H9 (cell line): ENCODE measurements around the gene LAMA5. TPM values are rescaled to one million over a fixed set of nuclear protein-coding genes. Genes with fewer than 3 reads are reported as not detected.

Source experiments
- DNase-seq: peaks from one replicate; pipeline ENCODE4 v3.0.0-alpha.2; 2017
- H2AFZ ChIP-seq: one replicate; pipeline ENCODE4 v1.6.1; 2013; ENCODE audit warnings: mild to moderate bottlenecking, low read length, control low read depth, moderate library complexity
- H2AK5ac ChIP-seq: 2 replicates; pipeline ENCODE4 v1.6.1; 2013; ENCODE audit warnings: low read length, control low read depth, mixed read lengths; ENCODE audit not compliant: insufficient read length
- H2BK120ac ChIP-seq: one replicate; pipeline ENCODE4 v1.6.1; 2013; ENCODE audit warnings: low read depth, mild to moderate bottlenecking, low read length, control low read depth, inconsistent platforms; ENCODE audit not compliant: poor library complexity, severe bottlenecking
- H2BK12ac ChIP-seq: 2 replicates; pipeline ENCODE4 v1.6.1; 2013; ENCODE audit warnings: low read length, control low read depth, mixed read lengths, low read depth; ENCODE audit not compliant: insufficient read length
- H2BK15ac ChIP-seq: 2 replicates; pipeline ENCODE4 v1.6.1; 2013; ENCODE audit warnings: low read depth, low read length, control low read depth
- H2BK20ac ChIP-seq: one replicate; pipeline ENCODE4 v1.6.1; 2013; ENCODE audit warnings: low read depth, mild to moderate bottlenecking, low read length, control low read depth, inconsistent platforms; ENCODE audit not compliant: poor library complexity, severe bottlenecking
- H2BK5ac ChIP-seq: 2 replicates; pipeline ENCODE4 v1.6.1; 2013; ENCODE audit warnings: low read length, control low read depth, mixed read lengths; ENCODE audit not compliant: insufficient read length
- H3K14ac ChIP-seq: 2 replicates; pipeline ENCODE4 v1.6.1; 2013; ENCODE audit warnings: low read length, control low read depth; ENCODE audit not compliant: insufficient read depth
- H3K18ac ChIP-seq: 2 replicates; pipeline ENCODE4 v1.6.1; 2013; ENCODE audit warnings: low read depth, mild to moderate bottlenecking, mixed read lengths, low read length, control low read depth; ENCODE audit not compliant: insufficient read length
- H3K23ac ChIP-seq: 2 replicates; pipeline ENCODE4 v1.6.1; 2013; ENCODE audit warnings: low read length, control low read depth, mixed read lengths, low read depth; ENCODE audit not compliant: insufficient read length
- H3K23me2 ChIP-seq: 2 replicates; pipeline ENCODE4 v1.6.1; 2013; ENCODE audit warnings: low read depth, mild to moderate bottlenecking, mixed read lengths, low read length, control low read depth; ENCODE audit not compliant: insufficient read length, poor library complexity, severe bottlenecking
- H3K27ac ChIP-seq: 2 replicates; pipeline ENCODE4 v1.5.1; 2013; ENCODE audit warnings: low read length, control low read depth, mixed read lengths, low read depth; ENCODE audit not compliant: insufficient read length
- H3K27me3 ChIP-seq: 2 replicates; pipeline ENCODE4 v1.6.1; 2013; ENCODE audit warnings: low read length, control low read depth, inconsistent platforms; ENCODE audit not compliant: insufficient read depth
- H3K4ac ChIP-seq: 2 replicates; pipeline ENCODE4 v1.6.1; 2013; ENCODE audit warnings: low read depth, mild to moderate bottlenecking, control low read depth, inconsistent platforms, low read length, moderate library complexity
- H3K4me1 ChIP-seq: 2 replicates; pipeline ENCODE4 v1.6.1; 2013; ENCODE audit warnings: low read length, control low read depth, inconsistent platforms; ENCODE audit not compliant: insufficient read depth
- H3K4me2 ChIP-seq: 2 replicates; pipeline ENCODE4 v1.6.1; 2013; ENCODE audit warnings: low read length, control low read depth, mixed read lengths; ENCODE audit not compliant: insufficient read length, insufficient read depth
- H3K56ac ChIP-seq: 2 replicates; pipeline ENCODE4 v1.6.1; 2013; ENCODE audit warnings: low read depth, mild to moderate bottlenecking, mixed read lengths, low read length, control low read depth; ENCODE audit not compliant: insufficient read length
- H3K79me1 ChIP-seq: 2 replicates; pipeline ENCODE4 v1.6.1; 2013; ENCODE audit warnings: low read depth, mild to moderate bottlenecking, moderate library complexity, low read length, control low read depth, inconsistent platforms; ENCODE audit not compliant: insufficient read depth, poor library complexity, severe bottlenecking
- H3K79me2 ChIP-seq: 2 replicates; pipeline ENCODE4 v1.6.1; 2013; ENCODE audit warnings: low read length, control low read depth, inconsistent platforms; ENCODE audit not compliant: insufficient read depth
- H3K9ac ChIP-seq: 2 replicates; pipeline ENCODE4 v1.6.1; 2013; ENCODE audit warnings: low read length, control low read depth, mixed read lengths; ENCODE audit not compliant: insufficient read length; ENCODE audit errors: extremely low read depth
- H3K9me3 ChIP-seq: one replicate; pipeline ENCODE4 v1.6.1; 2013; ENCODE audit warnings: low read depth, low read length, inconsistent platforms; ENCODE audit not compliant: control insufficient read depth
- H3T11ph ChIP-seq: one replicate; pipeline ENCODE4 v1.6.1; 2013; ENCODE audit warnings: mild to moderate bottlenecking, low read length, control low read depth, inconsistent platforms
- H4K20me1 ChIP-seq: one replicate; pipeline ENCODE4 v1.6.1; 2013; ENCODE audit not compliant: control insufficient read depth, insufficient read length, insufficient read depth
- H4K5ac ChIP-seq: 2 replicates; pipeline ENCODE4 v1.6.1; 2013; ENCODE audit warnings: low read depth, mild to moderate bottlenecking, mixed read lengths, low read length, control low read depth; ENCODE audit not compliant: insufficient read length
- H4K8ac ChIP-seq: replicated peaks from 2 replicates; pipeline ENCODE4 v1.6.1; 2013; ENCODE audit warnings: low read length, control low read depth, mixed read lengths, low read depth; ENCODE audit not compliant: insufficient read length
- H4K91ac ChIP-seq: 2 replicates; pipeline ENCODE4 v1.6.1; 2013; ENCODE audit warnings: low read depth, mild to moderate bottlenecking, moderate library complexity, mixed read lengths, low read length, control low read depth; ENCODE audit not compliant: insufficient read length
- H3K27ac Mint-ChIP-seq, 3 experiments: 2 replicates in 2 of 3; 3 replicates in 1 of 3; pipeline ENCODE4 v1.8.0; 2020 to 2021; ENCODE audit warnings: mixed read lengths in 3 of 3, mild to moderate bottlenecking in 1 of 3, moderate library complexity in 1 of 3
- H3K27me3 Mint-ChIP-seq: 2 replicates; pipeline ENCODE4 v1.8.0; 2021; ENCODE audit warnings: low read depth, mild to moderate bottlenecking, moderate library complexity, mixed read lengths
- H3K36me3 Mint-ChIP-seq, 3 experiments: 2 replicates in 2 of 3; 3 replicates in 1 of 3; pipeline ENCODE4 v1.8.0; 2020 to 2021; ENCODE audit warnings: low read depth in 3 of 3, mixed read lengths in 3 of 3; ENCODE audit not compliant: insufficient read depth in 1 of 3
- H3K4me1 Mint-ChIP-seq, 2 experiments: 2 replicates each; pipeline ENCODE4 v1.8.0; 2020; ENCODE audit warnings: mixed read lengths in 2 of 2
- H3K4me3 Mint-ChIP-seq, 2 experiments: 2 replicates in 1 of 2; 3 replicates in 1 of 2; pipeline ENCODE4 v1.8.0; 2020 to 2021; ENCODE audit warnings: mild to moderate bottlenecking in 2 of 2, mixed read lengths in 2 of 2, moderate library complexity in 1 of 2
- H3K9me3 Mint-ChIP-seq, 2 experiments: 2 replicates in 1 of 2; 3 replicates in 1 of 2; pipeline ENCODE4 v1.8.0; 2020; ENCODE audit warnings: mild to moderate bottlenecking in 2 of 2, mixed read lengths in 2 of 2, moderate library complexity in 1 of 2
- CTCF ChIP-seq: fragments of 200-600 bp; sonication (generic); conservative IDR thresholded peaks from 3 replicates; pipeline ENCODE4 v1.8.0; 2021; ENCODE audit warnings: antibody characterized with exemption, mild to moderate bottlenecking
- WGBS: extraction: QIAGEN DNeasy Blood & Tissue Kit; methylation state at CpG from one replicate; pipeline ENCODE4 v1.1.7; 2013; ENCODE audit warnings: missing lambda C conversion rate, low lambda C conversion rate, mixed read lengths; ENCODE audit not compliant: insufficient read length; ENCODE audit errors: extremely low coverage; 5-methylcytosine and 5-hydroxymethylcytosine counted together
- total RNA-seq: library from RNA; stranded (reverse); gene quantifications from 2 replicates; pipeline ENCODE4 v1.2.1, GENCODE V29; 2021

LAMA5 gene
- total RNA-seq, 1 experiment from 2014 or later = 200 TPM

DNA sequence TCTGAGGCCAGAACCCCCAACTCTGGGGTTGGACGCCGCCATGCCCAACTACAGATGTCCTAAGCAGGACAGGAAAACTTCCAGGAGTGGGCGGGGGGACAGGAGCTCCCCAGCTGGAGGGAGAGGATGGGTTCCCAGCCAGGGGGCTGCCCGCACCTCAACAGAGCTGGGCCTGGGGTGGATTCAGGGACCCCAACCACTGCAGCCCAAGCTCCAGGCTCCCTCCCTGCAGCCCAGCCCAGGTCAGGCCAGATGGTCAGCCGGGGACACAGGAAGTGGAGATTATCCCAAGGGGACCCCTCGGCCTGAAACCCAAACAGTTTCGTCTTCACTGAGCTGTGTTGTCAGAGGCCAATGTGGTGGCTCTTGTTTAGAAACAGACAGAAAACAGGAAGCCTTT, 9.4 kb downstream of the LAMA5 start:
- no peak overlapping the region for H2BK120ac ChIP-seq
- no CpG with 5 or more reads among the region's 7 CpGs for WGBS
- peaks cover 0 to 5% (median 3%) of the 10 kb centered on the region in 3 experiments; a peak in 5 of 7 replicates for H3K36me3 Mint-ChIP-seq
- H3K18ac ChIP-seq = no peak overlapping the region
- peaks cover 24 to 45% of the 10 kb centered on the region in 2 experiments for H3K4me1 Mint-ChIP-seq
- H3K79me1 ChIP-seq = peaks cover 5% of the 10 kb centered on the region
- H3K14ac ChIP-seq = no peak overlapping the region
- H3K27me3 ChIP-seq = no peaks in the 10 kb centered on the region
- no peaks in the 10 kb centered on the region; the same call in 1 of the 2 replicates for H3K4me1 ChIP-seq
- no peak overlapping the region for H2AK5ac ChIP-seq
- no peak overlapping the region for H3K27ac ChIP-seq
- H3K27me3 Mint-ChIP-seq = no peaks in the 10 kb centered on the region
- H2BK15ac ChIP-seq = no peak overlapping the region
- no peak overlapping the region for H3K4me2 ChIP-seq
- no peaks in the 10 kb centered on the region for H3K9me3 ChIP-seq
- H2BK5ac ChIP-seq = no peak overlapping the region
- H3K4ac ChIP-seq = no peak overlapping the region; the same call in 1 of the 2 replicates
- H3K23ac ChIP-seq = no peak overlapping the region
- peak overlapping the region in 1 of 3 experiments; percentile 62; a peak in 2 of 7 replicates for H3K27ac Mint-ChIP-seq
- H3T11ph ChIP-seq = no peak overlapping the region
- H3K4me3 Mint-ChIP-seq = no peak overlapping the region
- no peak overlapping the region for H3K56ac ChIP-seq
- no peak overlapping the region for H3K9ac ChIP-seq
- H4K20me1 ChIP-seq = no peaks in the 10 kb centered on the region
- H3K79me2 ChIP-seq = peaks cover 4% of the 10 kb centered on the region; the same call in 1 of the 2 replicates
- no peak for DNase-seq
- no peak overlapping the region for H2AFZ ChIP-seq
- H2BK12ac ChIP-seq = no peak overlapping the region
- H4K5ac ChIP-seq = no peak overlapping the region
- TF ChIP-seq CTCF = no peak
- H2BK20ac ChIP-seq = no peak overlapping the region
- H4K91ac ChIP-seq = no peak overlapping the region
- H3K23me2 ChIP-seq = peaks cover 3% of the 10 kb centered on the region
- no peaks in the 10 kb centered on the region for H3K9me3 Mint-ChIP-seq
- no peak overlapping the region for H4K8ac ChIP-seq
